Measurements from ENCODE around the gene ZNF500.

DNA sequence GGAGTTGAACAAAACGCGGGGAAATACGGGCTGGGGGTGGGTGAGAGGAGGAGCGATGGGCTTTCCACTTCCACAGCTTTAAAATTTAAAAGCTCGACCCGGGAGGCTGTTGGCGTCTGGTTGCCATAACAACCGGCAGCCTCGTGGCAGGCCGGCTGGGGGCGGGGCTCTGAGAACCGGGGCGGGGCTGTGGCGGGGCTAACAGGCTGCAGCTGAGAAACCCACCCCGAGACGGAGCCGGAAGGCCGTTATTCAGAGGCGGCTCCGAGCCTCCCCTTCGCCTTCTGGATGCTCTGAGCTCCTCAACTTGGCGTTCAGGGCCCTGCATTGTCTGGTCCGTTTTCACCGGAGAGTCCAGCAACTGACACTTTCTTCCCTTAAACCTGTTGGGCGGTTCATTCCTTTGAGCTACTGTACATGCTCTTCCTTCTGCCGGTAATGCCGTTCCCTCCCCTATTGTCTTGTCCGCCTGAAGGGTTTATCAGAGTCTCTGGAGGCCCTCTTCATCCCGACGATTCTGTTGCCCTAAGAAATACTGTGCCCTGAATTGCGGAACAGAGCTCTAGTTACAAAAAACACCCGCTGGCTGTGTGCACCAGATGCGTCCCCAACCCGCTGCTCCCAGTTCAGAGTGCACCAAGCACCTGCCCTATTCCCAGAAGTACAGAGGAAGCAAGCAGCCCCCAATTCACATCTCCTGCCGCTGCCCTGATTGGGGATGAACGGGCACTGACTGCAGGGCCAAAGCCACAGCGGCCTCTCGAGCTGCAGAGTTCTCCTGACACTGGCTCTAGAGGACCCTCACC is 32.0 kb downstream of the ZNF500 start:
- TF ChIP-seq, protein P1, sequence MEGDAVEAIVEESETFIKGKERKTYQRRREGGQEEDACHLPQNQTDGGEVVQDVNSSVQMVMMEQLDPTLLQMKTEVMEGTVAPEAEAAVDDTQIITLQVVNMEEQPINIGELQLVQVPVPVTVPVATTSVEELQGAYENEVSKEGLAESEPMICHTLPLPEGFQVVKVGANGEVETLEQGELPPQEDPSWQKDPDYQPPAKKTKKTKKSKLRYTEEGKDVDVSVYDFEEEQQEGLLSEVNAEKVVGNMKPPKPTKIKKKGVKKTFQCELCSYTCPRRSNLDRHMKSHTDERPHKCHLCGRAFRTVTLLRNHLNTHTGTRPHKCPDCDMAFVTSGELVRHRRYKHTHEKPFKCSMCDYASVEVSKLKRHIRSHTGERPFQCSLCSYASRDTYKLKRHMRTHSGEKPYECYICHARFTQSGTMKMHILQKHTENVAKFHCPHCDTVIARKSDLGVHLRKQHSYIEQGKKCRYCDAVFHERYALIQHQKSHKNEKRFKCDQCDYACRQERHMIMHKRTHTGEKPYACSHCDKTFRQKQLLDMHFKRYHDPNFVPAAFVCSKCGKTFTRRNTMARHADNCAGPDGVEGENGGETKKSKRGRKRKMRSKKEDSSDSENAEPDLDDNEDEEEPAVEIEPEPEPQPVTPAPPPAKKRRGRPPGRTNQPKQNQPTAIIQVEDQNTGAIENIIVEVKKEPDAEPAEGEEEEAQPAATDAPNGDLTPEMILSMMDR (IDR thresholded peaks at IDR 0.05; ENCODE audit: low read depth, low read length, poor library complexity, severe bottlenecking) = no peak
- TF ChIP-seq EZH2phosphoT487 (IDR thresholded peaks at IDR 0.05; ENCODE audit: borderline replicate concordance, low read length) = no peak

Measured in DOHH2 (cell line).